Neural progenitor cell (in vitro differentiated cells): ENCODE data around the gene OGFOD3. TPM values are rescaled to one million over a fixed set of nuclear protein-coding genes. Genes with fewer than 3 reads are reported as not detected.

Source experiments
- DNase-seq: peaks from one replicate; pipeline ENCODE4 v3.0.0-alpha.2; 2016; ENCODE audit warnings: low spot score
- H2AFZ ChIP-seq: fragments of 200-600 bp; sonication (generic); replicated peaks from 2 replicates; pipeline ENCODE4 v1.6.1; 2016; ENCODE audit warnings: antibody characterized with exemption
- H3F3A ChIP-seq: fragments of 200-600 bp; sonication (generic); 2 replicates; pipeline ENCODE4 v1.6.1; 2016; ENCODE audit warnings: antibody characterized with exemption, low read depth
- H3K27ac ChIP-seq: fragments of 200-600 bp; sonication (generic); 2 replicates; pipeline ENCODE4 v1.5.1; 2016; ENCODE audit warnings: mild to moderate bottlenecking
- H3K27me3 ChIP-seq: fragments of 200-600 bp; sonication (generic); 2 replicates; pipeline ENCODE4 v1.6.1; 2016; ENCODE audit warnings: mild to moderate bottlenecking, moderate library complexity
- H3K36me3 ChIP-seq: fragments of 200-600 bp; sonication (generic); 2 replicates; pipeline ENCODE4 v1.5.1; 2016
- H3K4me1 ChIP-seq: fragments of 200-600 bp; sonication (generic); 2 replicates; pipeline ENCODE4 v1.6.1; 2016; ENCODE audit warnings: mixed run types
- H3K4me2 ChIP-seq: fragments of 200-600 bp; sonication (generic); 2 replicates; pipeline ENCODE4 v1.6.1; 2016
- H3K4me3 ChIP-seq: fragments of 200-600 bp; sonication (generic); 2 replicates; pipeline ENCODE4 v1.5.1; 2016
- H3K79me2 ChIP-seq: fragments of 200-600 bp; sonication (generic); 2 replicates; pipeline ENCODE4 v1.6.1; 2016; ENCODE audit warnings: low read depth
- H3K9ac ChIP-seq: fragments of 200-600 bp; sonication (generic); 2 replicates; pipeline ENCODE4 v1.6.1; 2016
- H3K9me3 ChIP-seq: fragments of 200-600 bp; sonication (generic); 2 replicates; pipeline ENCODE4 v1.5.1; 2016; ENCODE audit warnings: low read depth
- H4K20me1 ChIP-seq: fragments of 200-600 bp; sonication (generic); 2 replicates; pipeline ENCODE4 v1.6.1; 2016; ENCODE audit warnings: low read depth
- H3K27ac Mint-ChIP-seq: 3 replicates; pipeline ENCODE4 v1.8.0; 2021; ENCODE audit warnings: mixed read lengths
- H3K27me3 Mint-ChIP-seq: 2 replicates; pipeline ENCODE4 v1.8.0; 2022; ENCODE audit warnings: low read depth, mild to moderate bottlenecking, inconsistent platforms, moderate library complexity, mixed read lengths; ENCODE audit not compliant: insufficient read depth
- H3K36me3 Mint-ChIP-seq: 3 replicates; pipeline ENCODE4 v1.8.0; 2021; ENCODE audit warnings: mixed read lengths
- H3K4me1 Mint-ChIP-seq: 3 replicates; pipeline ENCODE4 v1.8.0; 2021; ENCODE audit warnings: mixed read lengths
- H3K4me3 Mint-ChIP-seq: 3 replicates; pipeline ENCODE4 v1.8.0; 2021; ENCODE audit warnings: mild to moderate bottlenecking, moderate library complexity, mixed read lengths
- H3K9me3 Mint-ChIP-seq: 3 replicates; pipeline ENCODE4 v1.8.0; 2020; ENCODE audit warnings: mixed read lengths
- EZH2 ChIP-seq: fragments of 200-600 bp; sonication (generic); IDR thresholded peaks from 2 replicates; pipeline ENCODE4 v1.6.1; 2017; ENCODE audit warnings: antibody characterized with exemption, mild to moderate bottlenecking, moderate library complexity
- EZH2phosphoT487 ChIP-seq: fragments of 200-600 bp; sonication (generic); IDR thresholded peaks from 2 replicates; pipeline ENCODE4 v1.6.1; 2017; ENCODE audit warnings: antibody characterized with exemption
- total RNA-seq: library from RNA; depleted of rRNA; stranded (reverse); fragments of >200 nt; gene quantifications from 2 replicates; pipeline ENCODE4 v1.2.3, GENCODE V29; 2015; ENCODE audit warnings: low replicate concordance
- TF ChIP-seq, protein P1 (sequence below): fragments of 200-600 bp; sonication (generic); IDR thresholded peaks from 2 replicates; pipeline ENCODE4 v1.5.1; 2017; ENCODE audit warnings: antibody characterized with exemption, mild to moderate bottlenecking

The OGFOD3 gene
- total RNA-seq, 1 donor from 2014 or later = 26.8 TPM

DNA sequence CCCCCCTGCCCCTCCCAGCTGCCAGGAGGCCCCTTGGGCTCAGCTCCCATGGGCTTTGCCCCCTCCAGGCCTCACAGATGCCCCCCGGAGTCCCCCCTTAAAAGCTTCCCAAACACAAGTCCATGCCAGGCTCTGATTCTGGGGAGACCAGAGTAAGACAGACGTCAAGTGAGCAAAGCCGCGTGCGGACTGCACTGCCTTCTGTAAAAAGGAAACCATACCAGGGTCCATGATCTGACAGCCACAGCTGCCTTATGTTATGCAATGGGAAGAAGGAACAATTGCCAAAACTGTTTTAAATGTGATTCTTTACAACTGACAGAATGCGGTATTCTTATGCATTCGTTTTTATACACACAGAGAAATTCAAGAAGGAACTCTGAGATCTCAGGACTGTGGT, 18.2 kb downstream of the OGFOD3 start:
- peaks cover 7% of the 10 kb centered on the region for H3K4me1 Mint-ChIP-seq
- H3K4me1 ChIP-seq = no peaks in the 10 kb centered on the region
- H3K27me3 Mint-ChIP-seq = no peaks in the 10 kb centered on the region
- H3K9me3 ChIP-seq = no peaks in the 10 kb centered on the region
- no peak for DNase-seq
- no peak overlapping the region for H3K4me2 ChIP-seq
- H3K4me3 Mint-ChIP-seq = no peak overlapping the region
- no peak overlapping the region for H2AFZ ChIP-seq
- H4K20me1 ChIP-seq = no peaks in the 10 kb centered on the region
- H3K9me3 Mint-ChIP-seq = no peaks in the 10 kb centered on the region
- H3K36me3 ChIP-seq = no peaks in the 10 kb centered on the region
- H3K27ac Mint-ChIP-seq = peak overlapping the region; percentile 76
- H3K79me2 ChIP-seq = no peaks in the 10 kb centered on the region
- H3K27ac ChIP-seq = no peak overlapping the region
- H3K27me3 ChIP-seq = no peaks in the 10 kb centered on the region
- TF ChIP-seq EZH2phosphoT487 (no peak), EZH2 (no peak)
- TF ChIP-seq, protein P1, sequence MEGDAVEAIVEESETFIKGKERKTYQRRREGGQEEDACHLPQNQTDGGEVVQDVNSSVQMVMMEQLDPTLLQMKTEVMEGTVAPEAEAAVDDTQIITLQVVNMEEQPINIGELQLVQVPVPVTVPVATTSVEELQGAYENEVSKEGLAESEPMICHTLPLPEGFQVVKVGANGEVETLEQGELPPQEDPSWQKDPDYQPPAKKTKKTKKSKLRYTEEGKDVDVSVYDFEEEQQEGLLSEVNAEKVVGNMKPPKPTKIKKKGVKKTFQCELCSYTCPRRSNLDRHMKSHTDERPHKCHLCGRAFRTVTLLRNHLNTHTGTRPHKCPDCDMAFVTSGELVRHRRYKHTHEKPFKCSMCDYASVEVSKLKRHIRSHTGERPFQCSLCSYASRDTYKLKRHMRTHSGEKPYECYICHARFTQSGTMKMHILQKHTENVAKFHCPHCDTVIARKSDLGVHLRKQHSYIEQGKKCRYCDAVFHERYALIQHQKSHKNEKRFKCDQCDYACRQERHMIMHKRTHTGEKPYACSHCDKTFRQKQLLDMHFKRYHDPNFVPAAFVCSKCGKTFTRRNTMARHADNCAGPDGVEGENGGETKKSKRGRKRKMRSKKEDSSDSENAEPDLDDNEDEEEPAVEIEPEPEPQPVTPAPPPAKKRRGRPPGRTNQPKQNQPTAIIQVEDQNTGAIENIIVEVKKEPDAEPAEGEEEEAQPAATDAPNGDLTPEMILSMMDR = no peak
- H3K36me3 Mint-ChIP-seq = peaks cover 14% of the 10 kb centered on the region
- H3K4me3 ChIP-seq = no peak overlapping the region
- no peak overlapping the region for H3K9ac ChIP-seq
- no peaks in the 10 kb centered on the region for H3F3A ChIP-seq

DNA sequence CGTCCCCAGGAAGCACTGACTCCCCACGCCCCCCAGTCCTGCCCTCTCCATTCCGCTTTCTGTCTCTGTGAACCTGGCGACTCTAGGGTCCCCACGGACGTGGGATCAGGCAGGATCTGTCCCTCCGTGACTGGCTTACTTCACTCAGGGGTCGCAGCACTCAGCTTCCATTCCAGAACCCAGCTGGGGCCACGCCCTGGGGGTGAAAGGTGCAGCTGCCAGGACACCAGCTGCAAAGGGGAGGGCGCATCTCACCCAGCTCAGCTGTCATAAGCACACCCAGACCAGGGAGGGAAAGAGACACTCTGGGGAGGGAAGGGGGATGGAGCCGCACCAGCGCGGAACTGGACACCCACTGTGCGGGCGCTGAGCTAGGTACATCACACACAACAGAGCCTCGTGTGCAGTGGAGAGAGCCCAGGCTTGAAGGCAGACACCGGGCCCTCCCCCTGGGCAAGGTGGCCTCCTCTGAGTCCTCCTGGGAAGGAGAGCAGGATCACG, 18.7 kb downstream of the OGFOD3 start:
- Mint-ChIP-seq H3K27me3 (peaks cover 3% of the 10 kb centered on the region), H3K9me3 (no peaks in the 10 kb centered on the region), H3K27ac (peak overlapping the region; percentile 81), H3K4me3 (no peak overlapping the region), H3K4me1 (peaks cover 7% of the 10 kb centered on the region), H3K36me3 (peaks cover 13% of the 10 kb centered on the region)
- H4K20me1 ChIP-seq = no peaks in the 10 kb centered on the region
- H3K36me3 ChIP-seq = no peaks in the 10 kb centered on the region
- no peak overlapping the region for H3K4me3 ChIP-seq
- no peak overlapping the region for H3K4me2 ChIP-seq
- no peaks in the 10 kb centered on the region for H3K4me1 ChIP-seq
- TF ChIP-seq EZH2 (no peak), EZH2phosphoT487 (no peak)
- TF ChIP-seq, protein P1 = no peak
- H2AFZ ChIP-seq = no peak overlapping the region
- no peaks in the 10 kb centered on the region for H3K27me3 ChIP-seq
- no peak overlapping the region for H3K9ac ChIP-seq
- no peak for DNase-seq
- no peaks in the 10 kb centered on the region for H3K79me2 ChIP-seq
- no peaks in the 10 kb centered on the region for H3K9me3 ChIP-seq
- no peaks in the 10 kb centered on the region for H3F3A ChIP-seq
- H3K27ac ChIP-seq = no peak overlapping the region

DNA sequence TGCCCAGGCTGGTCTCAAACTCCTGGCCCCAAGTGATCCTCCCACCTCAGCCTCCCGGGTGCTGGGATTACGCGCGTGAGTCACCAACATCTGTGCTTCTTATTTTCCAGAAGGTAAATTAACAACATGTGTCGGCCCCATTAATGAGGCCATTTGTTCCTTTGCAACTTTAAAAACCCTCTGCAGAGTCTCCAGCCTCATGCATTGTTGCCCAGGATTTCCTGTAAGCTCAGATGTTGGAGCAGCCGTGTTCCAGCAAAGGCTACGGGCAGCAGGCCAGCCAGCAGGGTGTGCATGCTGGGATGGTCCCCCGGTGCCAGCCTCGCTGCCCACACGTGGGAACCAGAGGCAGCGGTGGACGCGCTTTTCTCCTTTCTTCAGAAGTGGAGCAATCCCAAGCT, 19.3 kb downstream of the OGFOD3 start:
- Histone ChIP-seq H3K4me3 (no peak overlapping the region), H4K20me1 (no peaks in the 10 kb centered on the region), H3K79me2 (no peaks in the 10 kb centered on the region), H3K9ac (no peak overlapping the region), H3F3A (no peaks in the 10 kb centered on the region), H3K4me1 (no peaks in the 10 kb centered on the region), H3K9me3 (no peaks in the 10 kb centered on the region), H3K27me3 (no peaks in the 10 kb centered on the region), H2AFZ (no peak overlapping the region), H3K36me3 (no peaks in the 10 kb centered on the region), H3K4me2 (no peak overlapping the region), H3K27ac (no peak overlapping the region)
- Mint-ChIP-seq H3K27ac (no peak overlapping the region), H3K4me3 (no peak overlapping the region), H3K36me3 (peaks cover 16% of the 10 kb centered on the region), H3K27me3 (peaks cover 5% of the 10 kb centered on the region), H3K9me3 (no peaks in the 10 kb centered on the region), H3K4me1 (peaks cover 7% of the 10 kb centered on the region)
- TF ChIP-seq EZH2phosphoT487 (no peak), EZH2 (no peak)
- TF ChIP-seq, protein P1 = no peak
- no peak for DNase-seq
